Measurements from ENCODE around the gene PGAP6. TPM values are rescaled to one million over a fixed set of nuclear protein-coding genes. Genes with fewer than 3 reads are reported as not detected.

Gene PGAP6
- total RNA-seq, 2 donors from 2014 or later = 104 to 115 TPM

DNA sequence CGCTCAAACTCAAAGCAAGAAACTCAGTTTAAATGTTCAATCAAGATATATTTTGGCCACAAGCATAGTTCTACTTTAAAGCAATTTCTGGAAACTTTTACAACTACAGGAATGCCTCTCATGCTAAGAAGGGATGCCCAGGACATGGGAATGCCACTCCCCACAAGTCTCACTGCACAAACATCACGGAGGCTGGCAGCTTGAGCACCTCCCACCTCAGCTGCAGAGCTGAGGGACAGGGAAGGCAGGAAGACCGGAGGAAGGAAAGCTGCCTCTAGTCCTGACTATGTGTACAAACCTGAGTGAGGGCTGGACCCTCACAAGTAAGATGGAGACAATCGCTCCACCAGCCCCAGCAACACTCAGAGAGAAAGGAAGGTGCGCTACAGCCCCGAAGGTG lies 34.6 kb downstream of the PGAP6 start:
- no peak for DNase-seq
- Mint-ChIP-seq H3K36me3 (ENCODE audit: low read depth) (peaks cover 49% of the 10 kb centered on the region), H3K27me3 (ENCODE audit: insufficient read depth) (no peaks in the 10 kb centered on the region), H3K4me3 (no peak overlapping the region), H3K27ac (no peak overlapping the region), H3K9me3 (no peaks in the 10 kb centered on the region), H3K4me1 (peaks cover 15% of the 10 kb centered on the region)
- peaks cover 11% of the 10 kb centered on the region for H3K9me3 ChIP-seq (ENCODE audit: control insufficient read depth, low read length)
- peaks cover 54% of the 10 kb centered on the region for H3K36me3 ChIP-seq (ENCODE audit: control insufficient read depth, insufficient read depth, low read length)
- no peak overlapping the region for H3K27ac ChIP-seq (ENCODE audit: low read depth, low read length)
- no peaks in the 10 kb centered on the region for H3K27me3 ChIP-seq (ENCODE audit: control insufficient read depth, insufficient read depth, low read length, poor library complexity, severe bottlenecking)
- no peak overlapping the region for H3K4me3 ChIP-seq (ENCODE audit: low read length)
- 94 to 99% methylated on average over 6 of the region's 6 CpGs for WGBS, 2 experiments (ENCODE audit: insufficient coverage in 1 of 2, insufficient read length in 1 of 2)
- TF ChIP-seq, protein P1, sequence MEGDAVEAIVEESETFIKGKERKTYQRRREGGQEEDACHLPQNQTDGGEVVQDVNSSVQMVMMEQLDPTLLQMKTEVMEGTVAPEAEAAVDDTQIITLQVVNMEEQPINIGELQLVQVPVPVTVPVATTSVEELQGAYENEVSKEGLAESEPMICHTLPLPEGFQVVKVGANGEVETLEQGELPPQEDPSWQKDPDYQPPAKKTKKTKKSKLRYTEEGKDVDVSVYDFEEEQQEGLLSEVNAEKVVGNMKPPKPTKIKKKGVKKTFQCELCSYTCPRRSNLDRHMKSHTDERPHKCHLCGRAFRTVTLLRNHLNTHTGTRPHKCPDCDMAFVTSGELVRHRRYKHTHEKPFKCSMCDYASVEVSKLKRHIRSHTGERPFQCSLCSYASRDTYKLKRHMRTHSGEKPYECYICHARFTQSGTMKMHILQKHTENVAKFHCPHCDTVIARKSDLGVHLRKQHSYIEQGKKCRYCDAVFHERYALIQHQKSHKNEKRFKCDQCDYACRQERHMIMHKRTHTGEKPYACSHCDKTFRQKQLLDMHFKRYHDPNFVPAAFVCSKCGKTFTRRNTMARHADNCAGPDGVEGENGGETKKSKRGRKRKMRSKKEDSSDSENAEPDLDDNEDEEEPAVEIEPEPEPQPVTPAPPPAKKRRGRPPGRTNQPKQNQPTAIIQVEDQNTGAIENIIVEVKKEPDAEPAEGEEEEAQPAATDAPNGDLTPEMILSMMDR (conservative IDR thresholded peaks at IDR 0.05) = no peak
- H3K4me1 ChIP-seq (ENCODE audit: control insufficient read depth, insufficient read depth, low read length) = no peaks in the 10 kb centered on the region
- H3K9ac ChIP-seq (ENCODE audit: extremely low read depth, low read length, poor library complexity, severe bottlenecking) = no peak overlapping the region

DNA sequence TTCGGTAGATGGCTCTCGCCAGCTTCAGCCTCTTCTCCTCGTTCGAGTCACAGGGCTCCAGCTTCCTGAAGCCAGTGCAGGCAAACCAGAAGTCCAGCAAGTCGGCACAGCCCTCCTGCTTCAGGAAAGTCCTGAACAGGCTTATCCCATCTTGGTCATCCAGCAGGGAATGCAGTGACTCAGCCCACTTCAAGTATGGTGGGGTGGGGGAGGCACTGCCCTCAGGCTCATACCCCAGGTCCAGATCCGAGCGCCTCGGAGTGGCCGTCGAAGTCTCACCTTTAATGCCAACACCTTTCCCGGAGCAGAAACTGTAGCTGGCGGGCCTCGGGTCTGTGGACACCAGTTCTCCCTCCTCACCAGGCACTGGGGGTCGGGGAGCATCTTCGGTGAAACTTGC lies 35.2 kb downstream of the PGAP6 start:
- 91 to 92% methylated on average over 15 of the region's 15 CpGs for WGBS, 2 experiments (ENCODE audit: insufficient coverage in 1 of 2, insufficient read length in 1 of 2)
- no peaks in the 10 kb centered on the region for H3K4me1 ChIP-seq (ENCODE audit: control insufficient read depth, insufficient read depth, low read length)
- Mint-ChIP-seq H3K4me3 (no peak overlapping the region), H3K27ac (peak overlapping the region; percentile 68), H3K27me3 (ENCODE audit: insufficient read depth) (no peaks in the 10 kb centered on the region), H3K4me1 (peaks cover 18% of the 10 kb centered on the region), H3K9me3 (peaks cover 5% of the 10 kb centered on the region), H3K36me3 (ENCODE audit: low read depth) (peaks cover 55% of the 10 kb centered on the region)
- H3K4me3 ChIP-seq (ENCODE audit: low read length) = no peak overlapping the region
- peaks cover 57% of the 10 kb centered on the region for H3K36me3 ChIP-seq (ENCODE audit: control insufficient read depth, insufficient read depth, low read length)
- no peak for DNase-seq
- no peaks in the 10 kb centered on the region for H3K27me3 ChIP-seq (ENCODE audit: control insufficient read depth, insufficient read depth, low read length, poor library complexity, severe bottlenecking)
- TF ChIP-seq, protein P1 (conservative IDR thresholded peaks at IDR 0.05) = no peak
- H3K27ac ChIP-seq (ENCODE audit: low read depth, low read length) = no peak overlapping the region
- H3K9me3 ChIP-seq (ENCODE audit: control insufficient read depth, low read length) = peaks cover 13% of the 10 kb centered on the region
- no peak overlapping the region for H3K9ac ChIP-seq (ENCODE audit: extremely low read depth, low read length, poor library complexity, severe bottlenecking)

DNA sequence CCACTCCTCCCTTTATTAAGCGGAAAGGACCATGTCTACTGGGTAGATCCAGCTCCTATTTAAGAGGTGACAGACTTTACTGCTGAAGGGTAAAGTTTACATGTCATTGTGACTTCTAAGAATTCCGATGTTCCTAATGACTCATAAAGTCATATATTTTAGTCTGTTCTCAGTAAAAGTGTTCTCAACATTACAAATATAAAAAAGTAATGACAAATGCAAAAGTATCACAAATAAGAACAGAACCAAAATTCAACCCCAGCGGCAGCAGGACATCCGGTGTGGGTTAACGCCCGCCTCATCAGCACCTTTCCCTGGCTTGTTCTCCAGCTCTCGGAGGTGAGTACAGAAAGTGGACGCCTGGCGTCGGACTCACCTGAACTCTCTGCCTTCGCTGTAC lies 36.0 kb downstream of the PGAP6 start:
- peaks cover 13% of the 10 kb centered on the region for H3K9me3 ChIP-seq (ENCODE audit: control insufficient read depth, low read length)
- peaks cover 57% of the 10 kb centered on the region for H3K36me3 ChIP-seq (ENCODE audit: control insufficient read depth, insufficient read depth, low read length)
- H3K36me3 Mint-ChIP-seq (ENCODE audit: low read depth) = peaks cover 56% of the 10 kb centered on the region
- peaks cover 5% of the 10 kb centered on the region for H3K9me3 Mint-ChIP-seq
- no peaks in the 10 kb centered on the region for H3K27me3 Mint-ChIP-seq (ENCODE audit: insufficient read depth)
- TF ChIP-seq, protein P1 (conservative IDR thresholded peaks at IDR 0.05) = no peak
- no peaks in the 10 kb centered on the region for H3K27me3 ChIP-seq (ENCODE audit: control insufficient read depth, insufficient read depth, low read length, poor library complexity, severe bottlenecking)
- no peaks in the 10 kb centered on the region for H3K4me1 ChIP-seq (ENCODE audit: control insufficient read depth, insufficient read depth, low read length)
- peaks cover 18% of the 10 kb centered on the region for H3K4me1 Mint-ChIP-seq
- H3K9ac ChIP-seq (ENCODE audit: extremely low read depth, low read length, poor library complexity, severe bottlenecking) = no peak overlapping the region
- WGBS, 2 experiments (ENCODE audit: insufficient coverage in 1 of 2, insufficient read length in 1 of 2) = 94 to 98% methylated on average over 9 to 11 of the region's 11 CpGs
- no peak overlapping the region for H3K4me3 Mint-ChIP-seq
- DNase-seq = no peak
- H3K27ac ChIP-seq (ENCODE audit: low read depth, low read length) = no peak overlapping the region
- H3K27ac Mint-ChIP-seq = peak overlapping the region; percentile 68
- no peak overlapping the region for H3K4me3 ChIP-seq (ENCODE audit: low read length)

Data from endodermal cell (in vitro differentiated cells).